Ascending aorta (tissue), 2 donors: ENCODE data around the gene TTLL8. TPM values are rescaled to one million over a fixed set of nuclear protein-coding genes. Genes with fewer than 3 reads are reported as not detected.
A peak's percentile ranks its signal among the peaks of the same experiment; 100 is the strongest.

ENCODE experiments used
- DNase-seq, 2 donors: peaks; one replicate each; pipeline ENCODE4 v3.0.0-alpha.2; 2019; ENCODE audit warnings: low spot score in 2 of 2
- H3K27ac ChIP-seq, 2 donors: fragments of 200-600 bp; sonication (generic); one replicate each; pipeline ENCODE4 v1.5.1; 2016 to 2017; ENCODE audit warnings: mild to moderate bottlenecking in 1 of 2
- H3K27me3 ChIP-seq: fragments of 200-600 bp; sonication (generic); one replicate; pipeline ENCODE4 v1.5.1; 2017
- H3K36me3 ChIP-seq, 2 donors: fragments of 200-600 bp; sonication (generic); one replicate each; pipeline ENCODE4 v1.5.1; 2016
- H3K4me1 ChIP-seq, 2 donors: fragments of 200-600 bp; sonication (generic); one replicate each; pipeline ENCODE4 v1.5.1; 2016 to 2017; ENCODE audit warnings: mild to moderate bottlenecking in 1 of 2
- H3K4me3 ChIP-seq, 2 donors: fragments of 200-600 bp; sonication (generic); one replicate each; pipeline ENCODE4 v1.5.1; 2016 to 2017; ENCODE audit warnings: mild to moderate bottlenecking in 1 of 2
- H3K9me3 ChIP-seq, 2 donors: fragments of 200-600 bp; sonication (generic); one replicate each; pipeline ENCODE4 v1.5.1; 2016
- CTCF ChIP-seq, 3 experiments: fragments of 200-600 bp in 2 of 3; fragments of 450-650 bp in 1 of 3; sonication (generic) in 2 of 3; IDR thresholded peaks; one replicate each; pipeline ENCODE4 v1.5.1; 2016 to 2019; ENCODE audit warnings: antibody characterized with exemption in 3 of 3, mild to moderate bottlenecking in 1 of 3, moderate library complexity in 1 of 3
- intact Hi-C: fragments of 100-400 bp; cut with DNase I; formaldehyde crosslinking; loops from one replicate; pipeline ENCODE4 v1.15.1; 2023
- total RNA-seq: library from RNA; depleted of rRNA; stranded (reverse); fragments of >200 nt; gene quantifications from one replicate; pipeline ENCODE4 v1.1.0, GENCODE V29; 2016

TTLL8 gene
- total RNA-seq, 1 donor from 2014 or later: not detected

- Histone ChIP-seq H3K4me1 (no peaks in the 10 kb centered on the region), H3K36me3 (no peaks in the 10 kb centered on the region), H3K4me3 (peak overlapping the region in 1 of 2 donors; percentile 19), H3K9me3 (no peaks in the 10 kb centered on the region), H3K27me3 (no peaks in the 10 kb centered on the region), H3K27ac (no peak overlapping the region)
- intact Hi-C loops: no loop called here
- no peak for TF ChIP-seq CTCF (IDR thresholded peaks at IDR 0.05)
- DNase-seq: peak in 1 of 2 donors; percentile 57
Measured at GRCh38 chr22:49999063-49999945, 58.8 kb downstream of the TTLL8 start.

DNA sequence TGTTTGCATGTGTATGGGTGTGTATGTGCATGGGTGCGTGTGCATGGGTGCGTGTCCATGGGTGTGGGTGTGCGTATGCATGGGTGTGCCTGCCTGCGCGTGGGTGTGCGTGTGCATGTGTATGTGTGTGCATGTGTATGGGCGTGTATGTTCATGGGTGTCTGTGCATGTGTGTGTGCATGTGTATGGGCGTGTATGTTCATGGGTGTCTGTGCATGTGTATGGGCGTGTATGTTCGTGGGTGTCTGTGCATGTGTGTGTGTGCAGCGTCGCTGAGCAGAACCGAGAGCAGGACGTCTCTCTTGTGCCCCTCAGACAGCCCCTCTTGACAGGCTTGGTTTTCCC is 59.4 kb downstream of the TTLL8 start:
- no peak overlapping the region for H3K27ac ChIP-seq
- no peaks in the 10 kb centered on the region for H3K36me3 ChIP-seq
- intact Hi-C loops: no loop called here
- H3K4me1 ChIP-seq: no peaks in the 10 kb centered on the region
- no peak for DNase-seq
- H3K9me3 ChIP-seq: no peaks in the 10 kb centered on the region
- H3K4me3 ChIP-seq: no peak overlapping the region
- H3K27me3 ChIP-seq: no peaks in the 10 kb centered on the region
- TF ChIP-seq CTCF (IDR thresholded peaks at IDR 0.05): no peak

DNA sequence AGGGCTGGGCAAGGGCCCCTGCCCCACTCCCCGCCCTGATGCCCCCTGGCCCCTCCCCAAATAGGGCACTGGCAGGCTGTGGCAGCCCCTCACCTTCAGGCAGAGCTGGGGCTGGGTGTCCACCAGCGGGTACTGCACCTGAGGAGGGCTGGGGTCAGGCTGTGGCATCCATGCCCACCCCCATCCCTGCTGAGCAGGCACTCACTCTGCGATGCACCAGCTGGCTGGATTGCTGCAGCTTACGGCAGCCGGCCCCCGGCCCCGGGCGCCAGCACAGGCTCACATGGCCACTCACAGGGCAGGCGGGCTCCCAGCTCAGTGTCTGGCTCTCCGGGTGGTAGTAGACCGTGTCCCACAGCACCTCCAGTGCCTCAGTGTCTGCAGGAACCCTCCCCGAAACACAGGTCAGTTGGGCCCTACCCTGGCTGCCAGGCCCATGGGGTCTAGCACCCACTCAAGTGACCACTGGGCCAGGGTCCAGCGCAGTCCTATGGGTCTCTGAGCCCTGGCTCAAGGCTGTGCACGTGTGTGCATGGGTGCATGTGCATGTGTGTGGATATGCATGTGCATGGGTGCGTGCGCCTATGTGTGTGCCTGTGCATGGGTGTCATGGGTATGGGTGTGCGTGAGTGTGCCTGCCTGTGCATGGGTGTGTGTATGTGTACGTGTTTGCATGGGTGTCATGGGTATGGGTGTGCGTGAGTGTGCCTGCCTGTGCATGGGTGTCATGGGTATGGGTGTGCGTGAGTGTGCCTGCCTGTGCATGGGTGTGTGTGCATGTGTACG is 60.0 kb downstream of the TTLL8 start:
- no peak for DNase-seq
- no peaks in the 10 kb centered on the region for H3K36me3 ChIP-seq
- no peaks in the 10 kb centered on the region for H3K9me3 ChIP-seq
- no peak overlapping the region for H3K4me3 ChIP-seq
- no peak overlapping the region for H3K27ac ChIP-seq
- TF ChIP-seq CTCF (IDR thresholded peaks at IDR 0.05): no peak
- intact Hi-C loops: no loop called here
- no peaks in the 10 kb centered on the region for H3K27me3 ChIP-seq
- H3K4me1 ChIP-seq: no peaks in the 10 kb centered on the region

GRCh38 chr22:49997251-49997599 is 60.9 kb downstream of the TTLL8 start:
- Histone ChIP-seq H3K4me1 (no peaks in the 10 kb centered on the region), H3K4me3 (no peak overlapping the region), H3K27ac (no peak overlapping the region), H3K36me3 (no peaks in the 10 kb centered on the region), H3K27me3 (no peaks in the 10 kb centered on the region), H3K9me3 (no peaks in the 10 kb centered on the region)
- intact Hi-C loops: no loop called here
- TF ChIP-seq CTCF (IDR thresholded peaks at IDR 0.05): no peak
- DNase-seq: peak in 1 of 2 donors; percentile 58

- no peak overlapping the region for H3K27ac ChIP-seq
- H3K4me1 ChIP-seq: no peaks in the 10 kb centered on the region
- intact Hi-C loops: no loop called here
- DNase-seq: no peak
- no peaks in the 10 kb centered on the region for H3K36me3 ChIP-seq
- peaks cover 0 to under 1% of the 10 kb centered on the region in 2 donors for H3K9me3 ChIP-seq
- no peak for TF ChIP-seq CTCF (IDR thresholded peaks at IDR 0.05)
- H3K4me3 ChIP-seq: no peak overlapping the region
- no peaks in the 10 kb centered on the region for H3K27me3 ChIP-seq
Measured at GRCh38 chr22:49996518-49997250, 61.4 kb downstream of the TTLL8 start.
